ENCODE data around the gene CRB3.

The CRB3 gene

GRCh38 chr19:6464070-6464873 is at the start of gene CRB3:
TSS of gene CRB3 (plus strand) at chr19:6464271. CDS start at chr19:6464702, 431 bp downstream.
- Histone ChIP-seq H3K4me3 (ENCODE audit: insufficient read depth, low read length, poor library complexity, severe bottlenecking) (no peak within 1 kb of the TSS), H3K27ac (ENCODE audit: low read depth, low read length) (no peak within 1 kb of the TSS), H3K79me2 (ENCODE audit: insufficient read depth, low read length) (no peaks in the 10 kb centered on the region), H3F3A (ENCODE audit: insufficient read depth) (no peaks in the 10 kb centered on the region), H3K9ac (ENCODE audit: low read length) (no peak within 1 kb of the TSS), H2AFZ (ENCODE audit: low read depth, low read length, severe bottlenecking) (no peak within 1 kb of the TSS), H3K27me3 (ENCODE audit: low read length) (no peaks in the 10 kb centered on the region), H3K9me3 (ENCODE audit: insufficient read depth, low read length) (no peaks in the 10 kb centered on the region), H3K4me2 (ENCODE audit: low read depth, low read length, poor library complexity, severe bottlenecking) (peak within 1 kb of the TSS; percentile 10), H3K9me2 (replicated peaks; ENCODE audit: insufficient read depth, low read length) (no peaks in the 10 kb centered on the region), H4K20me1 (ENCODE audit: low read depth, low read length) (no peaks in the 10 kb centered on the region), H3K36me3 (ENCODE audit: low read length) (no peaks in the 10 kb centered on the region)
- TF ChIP-seq EZH2phosphoT487 (conservative IDR thresholded peaks at IDR 0.05; ENCODE audit: low read length), result no peak
- no peak for TF ChIP-seq CTCF (IDR thresholded peaks at IDR 0.05; ENCODE audit: insufficient read depth, low read length, poor library complexity, severe bottlenecking)

GRCh38 chr19:6414793-6415590 is 49.1 kb upstream of the CRB3 start:
- Histone ChIP-seq H4K20me1 (ENCODE audit: low read depth, low read length) (no peaks in the 10 kb centered on the region; the same call in 1 of the 2 replicates), H3K9me3 (ENCODE audit: insufficient read depth, low read length) (no peaks in the 10 kb centered on the region), H3K79me2 (ENCODE audit: insufficient read depth, low read length) (peaks cover 7% of the 10 kb centered on the region), H3K4me3 (ENCODE audit: insufficient read depth, low read length, poor library complexity, severe bottlenecking) (no peak overlapping the region), H3K27ac (ENCODE audit: low read depth, low read length) (no peak overlapping the region), H3K9me2 (replicated peaks; ENCODE audit: insufficient read depth, low read length) (no peaks in the 10 kb centered on the region), H3K36me3 (ENCODE audit: low read length) (peaks cover 2% of the 10 kb centered on the region; the same call in 1 of the 2 replicates), H3F3A (ENCODE audit: insufficient read depth) (peaks cover 5% of the 10 kb centered on the region; the same call in 1 of the 2 replicates), H3K9ac (ENCODE audit: low read length) (no peak overlapping the region), H3K4me2 (ENCODE audit: low read depth, low read length, poor library complexity, severe bottlenecking) (no peak overlapping the region), H2AFZ (ENCODE audit: low read depth, low read length, severe bottlenecking) (no peak overlapping the region), H3K27me3 (ENCODE audit: low read length) (no peaks in the 10 kb centered on the region)
- TF ChIP-seq CTCF (IDR thresholded peaks at IDR 0.05; ENCODE audit: insufficient read depth, low read length, poor library complexity, severe bottlenecking) (no peak), EZH2phosphoT487 (conservative IDR thresholded peaks at IDR 0.05; ENCODE audit: low read length) (no peak)

GRCh38 chr19:6415591-6416190 is 48.4 kb upstream of the CRB3 start:
- no peak overlapping the region for H3K27ac ChIP-seq (ENCODE audit: low read depth, low read length)
- H3K9me3 ChIP-seq (ENCODE audit: insufficient read depth, low read length), result no peaks in the 10 kb centered on the region
- no peak overlapping the region for H3K4me2 ChIP-seq (ENCODE audit: low read depth, low read length, poor library complexity, severe bottlenecking)
- no peaks in the 10 kb centered on the region for H3K27me3 ChIP-seq (ENCODE audit: low read length)
- H4K20me1 ChIP-seq (ENCODE audit: low read depth, low read length), result no peaks in the 10 kb centered on the region; the same call in 1 of the 2 replicates
- peaks cover 14% of the 10 kb centered on the region for H3K79me2 ChIP-seq (ENCODE audit: insufficient read depth, low read length)
- no peak for TF ChIP-seq EZH2phosphoT487 (conservative IDR thresholded peaks at IDR 0.05; ENCODE audit: low read length)
- no peak for TF ChIP-seq CTCF (IDR thresholded peaks at IDR 0.05; ENCODE audit: insufficient read depth, low read length, poor library complexity, severe bottlenecking)
- H3F3A ChIP-seq (ENCODE audit: insufficient read depth), result peaks cover 5% of the 10 kb centered on the region; the same call in 1 of the 2 replicates
- no peak overlapping the region for H2AFZ ChIP-seq (ENCODE audit: low read depth, low read length, severe bottlenecking)
- H3K9ac ChIP-seq (ENCODE audit: low read length), result no peak overlapping the region
- no peaks in the 10 kb centered on the region for H3K9me2 ChIP-seq (replicated peaks; ENCODE audit: insufficient read depth, low read length)
- peaks cover 3% of the 10 kb centered on the region; the same call in 1 of the 2 replicates for H3K36me3 ChIP-seq (ENCODE audit: low read length)
- no peak overlapping the region for H3K4me3 ChIP-seq (ENCODE audit: insufficient read depth, low read length, poor library complexity, severe bottlenecking)
